ENCODE results near the gene TTC33. TPM values are rescaled to one million over a fixed set of nuclear protein-coding genes. Genes with fewer than 3 reads are reported as not detected.

The TTC33 gene
- polyA plus RNA-seq, 1 of the 3 experiments (the other 2 are of a cell fraction): 2.2 TPM

- 8% methylated on average over 4 of the region's 4 CpGs for WGBS (ENCODE audit: low lambda C conversion rate)
- no peak overlapping the region for H2AFZ ChIP-seq (ENCODE audit: low read depth)
- no peaks in the 10 kb centered on the region for H3K36me3 ChIP-seq (replicated peaks in 1 of 2; ENCODE audit: control insufficient read depth in 1 of 2, insufficient read depth in 2 of 2, low read length in 1 of 2)
- TF ChIP-seq, protein P1, sequence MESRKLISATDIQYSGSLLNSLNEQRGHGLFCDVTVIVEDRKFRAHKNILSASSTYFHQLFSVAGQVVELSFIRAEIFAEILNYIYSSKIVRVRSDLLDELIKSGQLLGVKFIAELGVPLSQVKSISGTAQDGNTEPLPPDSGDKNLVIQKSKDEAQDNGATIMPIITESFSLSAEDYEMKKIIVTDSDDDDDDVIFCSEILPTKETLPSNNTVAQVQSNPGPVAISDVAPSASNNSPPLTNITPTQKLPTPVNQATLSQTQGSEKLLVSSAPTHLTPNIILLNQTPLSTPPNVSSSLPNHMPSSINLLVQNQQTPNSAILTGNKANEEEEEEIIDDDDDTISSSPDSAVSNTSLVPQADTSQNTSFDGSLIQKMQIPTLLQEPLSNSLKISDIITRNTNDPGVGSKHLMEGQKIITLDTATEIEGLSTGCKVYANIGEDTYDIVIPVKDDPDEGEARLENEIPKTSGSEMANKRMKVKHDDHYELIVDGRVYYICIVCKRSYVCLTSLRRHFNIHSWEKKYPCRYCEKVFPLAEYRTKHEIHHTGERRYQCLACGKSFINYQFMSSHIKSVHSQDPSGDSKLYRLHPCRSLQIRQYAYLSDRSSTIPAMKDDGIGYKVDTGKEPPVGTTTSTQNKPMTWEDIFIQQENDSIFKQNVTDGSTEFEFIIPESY (IDR thresholded peaks at IDR 0.05; ENCODE audit: borderline replicate concordance, low read depth): no peak
- TF ChIP-seq FOSL2 (IDR thresholded peaks at IDR 0.05; ENCODE audit: borderline replicate concordance, low read depth): no peak
- no peak for TF ChIP-seq EZH2phosphoT487 (IDR thresholded peaks at IDR 0.05; ENCODE audit: borderline replicate concordance, low read depth)
- no peak for TF ChIP-seq GABPA (IDR thresholded peaks at IDR 0.05; ENCODE audit: low read depth)
- TF ChIP-seq CHD2 (IDR thresholded peaks at IDR 0.05; ENCODE audit: low read length, partially characterized antibody): no peak
- ChIA-PET POLR2A (no interaction called here), CTCF (no interaction called here)
- no peaks in the 10 kb centered on the region for H3K79me2 ChIP-seq (ENCODE audit: insufficient read depth)
- H3K4me2 ChIP-seq: no peak overlapping the region
- DNase-seq: no peak
- H3K9me2 ChIP-seq: no peaks in the 10 kb centered on the region
- peaks cover 5% of the 10 kb centered on the region; the same call in 1 of the 2 replicates for H3K27me3 ChIP-seq (ENCODE audit: insufficient read depth)
- no peaks in the 10 kb centered on the region for H3K4me1 ChIP-seq (ENCODE audit: control insufficient read depth in 1 of 2, insufficient read depth in 2 of 2, low read depth in 1 of 2, low read length in 1 of 2)
- H3K27ac ChIP-seq (ENCODE audit: low read depth in 2 of 2, low read length in 1 of 2): no peak overlapping the region
- H3F3A ChIP-seq (replicated peaks; ENCODE audit: insufficient read depth): no peaks in the 10 kb centered on the region
- H3K9me3 ChIP-seq: no peaks in the 10 kb centered on the region
- no peak overlapping the region for H3K9ac ChIP-seq
- H3K4me3 ChIP-seq (ENCODE audit: low read depth in 2 of 2, low read length in 1 of 2): no peak overlapping the region
- no peaks in the 10 kb centered on the region for H4K20me1 ChIP-seq (ENCODE audit: insufficient read depth)
Observed at GRCh38 chr5:40560474-40561110, 195.2 kb downstream of the TTC33 start.

GRCh38 chr5:40559306-40559705, 196.5 kb downstream of the TTC33 start:
- Histone ChIP-seq H3K9me2 (no peaks in the 10 kb centered on the region), H2AFZ (ENCODE audit: low read depth) (no peak overlapping the region), H4K20me1 (ENCODE audit: insufficient read depth) (no peaks in the 10 kb centered on the region), H3K4me1 (ENCODE audit: control insufficient read depth in 1 of 2, insufficient read depth in 2 of 2, low read depth in 1 of 2, low read length in 1 of 2) (no peaks in the 10 kb centered on the region), H3K36me3 (replicated peaks in 1 of 2; ENCODE audit: control insufficient read depth in 1 of 2, insufficient read depth in 2 of 2, low read length in 1 of 2) (no peaks in the 10 kb centered on the region), H3K9ac (no peak overlapping the region), H3K27me3 (ENCODE audit: insufficient read depth) (peaks cover 5% of the 10 kb centered on the region; the same call in 1 of the 2 replicates), H3K79me2 (ENCODE audit: insufficient read depth) (no peaks in the 10 kb centered on the region), H3K9me3 (no peaks in the 10 kb centered on the region), H3K4me3 (ENCODE audit: low read depth in 2 of 2, low read length in 1 of 2) (no peak overlapping the region), H3F3A (replicated peaks; ENCODE audit: insufficient read depth) (no peaks in the 10 kb centered on the region), H3K4me2 (no peak overlapping the region), H3K27ac (ENCODE audit: low read depth in 2 of 2, low read length in 1 of 2) (no peak overlapping the region)
- ChIA-PET POLR2A (no interaction called here), CTCF (no interaction called here)
- DNase-seq: no peak
- no peak for TF ChIP-seq TAF1 (IDR thresholded peaks at IDR 0.05; ENCODE audit: borderline replicate concordance, low read depth, low read length)
- TF ChIP-seq RAD21 (IDR thresholded peaks at IDR 0.05; ENCODE audit: low read length): no peak
- TF ChIP-seq, protein P2, sequence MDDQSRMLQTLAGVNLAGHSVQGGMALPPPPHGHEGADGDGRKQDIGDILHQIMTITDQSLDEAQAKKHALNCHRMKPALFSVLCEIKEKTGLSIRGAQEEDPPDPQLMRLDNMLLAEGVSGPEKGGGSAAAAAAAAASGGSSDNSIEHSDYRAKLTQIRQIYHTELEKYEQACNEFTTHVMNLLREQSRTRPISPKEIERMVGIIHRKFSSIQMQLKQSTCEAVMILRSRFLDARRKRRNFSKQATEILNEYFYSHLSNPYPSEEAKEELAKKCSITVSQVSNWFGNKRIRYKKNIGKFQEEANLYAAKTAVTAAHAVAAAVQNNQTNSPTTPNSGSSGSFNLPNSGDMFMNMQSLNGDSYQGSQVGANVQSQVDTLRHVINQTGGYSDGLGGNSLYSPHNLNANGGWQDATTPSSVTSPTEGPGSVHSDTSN (IDR thresholded peaks at IDR 0.05): no peak
- TF ChIP-seq EZH2phosphoT487 (IDR thresholded peaks at IDR 0.05; ENCODE audit: borderline replicate concordance, low read depth): no peak
- TF ChIP-seq IRF3 (IDR thresholded peaks at IDR 0.05; ENCODE audit: low read depth, low read length): no peak
- no peak for TF ChIP-seq MEF2A (IDR thresholded peaks at IDR 0.05; ENCODE audit: borderline replicate concordance, low read depth)
- TF ChIP-seq RCOR1 (IDR thresholded peaks at IDR 0.05; ENCODE audit: low read length): no peak
- no peak for TF ChIP-seq POLR2AphosphoS5 (IDR thresholded peaks at IDR 0.05; ENCODE audit: low read depth, low read length)
- TF ChIP-seq CHD2 (IDR thresholded peaks at IDR 0.05; ENCODE audit: low read length, partially characterized antibody): no peak
- TF ChIP-seq FOXJ3 (CRISPR knock-in tag; IDR thresholded peaks at IDR 0.05): no peak
- TF ChIP-seq TEAD4 (IDR thresholded peaks at IDR 0.05; ENCODE audit: borderline replicate concordance, insufficient read depth): no peak
- no peak for TF ChIP-seq YY1 (IDR thresholded peaks at IDR 0.05; ENCODE audit: low read depth)
- TF ChIP-seq RFX5 (IDR thresholded peaks at IDR 0.05; ENCODE audit: low read length): no peak
- no peak for TF ChIP-seq NFIC (IDR thresholded peaks at IDR 0.05; ENCODE audit: borderline replicate concordance)
- no peak for TF ChIP-seq SMC3 (IDR thresholded peaks at IDR 0.05; ENCODE audit: low read depth, low read length)
- TF ChIP-seq EP300 (IDR thresholded peaks at IDR 0.05; ENCODE audit: borderline replicate concordance in 1 of 2, low read depth in 1 of 2, low read length in 1 of 2): no peak
- TF ChIP-seq SIN3A (IDR thresholded peaks at IDR 0.05; ENCODE audit: borderline replicate concordance, low read depth, low read length): no peak

All from SK-N-SH (cell line).